ENCODE measurements around the gene CHRNA4.

CHRNA4 gene

DNA sequence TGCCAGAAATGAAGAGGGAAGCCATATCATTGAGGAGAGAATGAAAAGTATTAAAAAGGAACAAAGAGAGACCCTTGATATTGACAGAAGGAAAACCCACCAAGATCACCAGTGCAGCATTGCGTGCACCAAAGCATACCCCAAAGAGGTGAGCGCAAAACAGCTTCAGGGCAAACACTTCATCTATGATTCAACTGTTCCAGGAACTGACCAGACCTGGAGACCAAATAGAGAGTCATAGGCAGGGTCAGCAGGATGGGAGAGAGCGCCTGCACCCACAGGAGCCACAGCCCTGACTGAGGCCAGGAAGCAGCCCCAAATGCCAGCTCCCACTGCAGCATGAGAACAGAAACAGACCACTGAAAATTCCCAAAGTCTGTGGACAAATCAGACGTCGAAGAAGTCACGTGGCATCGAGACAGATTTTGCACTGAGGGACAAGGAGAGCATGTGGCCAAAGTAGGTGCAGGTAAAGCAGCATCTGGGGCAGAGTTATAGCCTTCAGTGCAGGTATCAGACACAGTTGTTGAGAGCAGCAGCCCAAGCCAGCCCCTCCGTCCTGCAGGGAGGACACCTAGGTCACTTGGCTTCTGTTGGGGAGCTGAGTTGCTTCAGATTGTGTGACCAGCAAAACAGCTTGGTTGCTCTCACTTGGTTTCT is 29.3 kb downstream of the CHRNA4 start:
- no peak for DNase-seq

DNA sequence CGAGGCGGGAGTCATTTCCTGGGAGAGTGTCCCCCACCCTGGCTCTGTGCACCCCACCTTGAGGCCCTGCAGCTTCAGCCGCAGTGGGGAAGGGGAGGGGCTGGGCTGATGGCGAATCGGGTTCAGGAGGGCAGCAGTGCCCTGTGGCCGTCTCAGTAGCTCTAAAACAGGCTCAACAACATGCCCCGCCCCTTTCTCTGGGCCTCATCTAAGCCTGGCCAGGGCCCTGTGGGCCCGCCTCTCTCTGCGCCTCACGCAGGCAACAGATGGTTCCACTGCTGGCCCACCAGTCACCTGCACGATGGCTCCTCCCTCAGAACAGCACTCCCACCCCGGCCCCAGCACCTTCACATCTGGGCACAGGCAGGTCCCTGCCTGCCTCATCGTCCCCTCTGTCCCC is 30.2 kb downstream of the CHRNA4 start:
- DNase-seq = no peak

DNA sequence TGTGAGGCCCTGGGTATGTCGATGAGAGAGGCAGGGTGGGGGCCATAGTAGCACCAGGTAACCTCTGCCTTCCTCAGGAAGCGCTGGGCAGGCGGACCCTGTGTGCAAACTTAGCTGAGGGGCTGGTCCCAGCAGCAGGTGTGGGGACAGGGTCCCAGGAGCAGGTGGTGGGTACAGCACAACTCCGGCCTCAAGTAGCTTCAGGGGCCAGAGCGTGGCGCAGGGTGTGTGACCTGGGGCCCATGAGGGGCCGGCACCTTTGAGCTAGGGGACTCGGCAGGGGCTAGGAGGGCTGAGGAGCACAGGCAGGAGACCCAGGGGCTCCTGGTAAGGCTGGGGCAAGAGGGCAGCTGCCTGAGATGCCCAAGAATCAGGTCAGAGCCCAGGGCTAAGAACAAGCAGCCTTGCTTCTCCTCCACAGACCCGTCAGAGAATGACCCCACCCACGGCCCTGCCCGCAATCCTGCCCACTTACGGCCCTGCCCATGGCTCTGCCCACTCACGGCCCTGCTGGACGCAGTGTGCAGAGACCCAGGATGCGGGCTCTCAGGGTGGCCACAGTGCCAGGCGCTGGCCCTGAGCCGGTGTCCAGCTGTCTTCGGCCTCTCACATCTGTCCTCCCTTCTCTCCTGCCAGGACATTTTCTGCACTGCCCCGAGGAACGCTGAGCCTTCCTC is 30.9 kb downstream of the CHRNA4 start:
- no peak for DNase-seq

DNA sequence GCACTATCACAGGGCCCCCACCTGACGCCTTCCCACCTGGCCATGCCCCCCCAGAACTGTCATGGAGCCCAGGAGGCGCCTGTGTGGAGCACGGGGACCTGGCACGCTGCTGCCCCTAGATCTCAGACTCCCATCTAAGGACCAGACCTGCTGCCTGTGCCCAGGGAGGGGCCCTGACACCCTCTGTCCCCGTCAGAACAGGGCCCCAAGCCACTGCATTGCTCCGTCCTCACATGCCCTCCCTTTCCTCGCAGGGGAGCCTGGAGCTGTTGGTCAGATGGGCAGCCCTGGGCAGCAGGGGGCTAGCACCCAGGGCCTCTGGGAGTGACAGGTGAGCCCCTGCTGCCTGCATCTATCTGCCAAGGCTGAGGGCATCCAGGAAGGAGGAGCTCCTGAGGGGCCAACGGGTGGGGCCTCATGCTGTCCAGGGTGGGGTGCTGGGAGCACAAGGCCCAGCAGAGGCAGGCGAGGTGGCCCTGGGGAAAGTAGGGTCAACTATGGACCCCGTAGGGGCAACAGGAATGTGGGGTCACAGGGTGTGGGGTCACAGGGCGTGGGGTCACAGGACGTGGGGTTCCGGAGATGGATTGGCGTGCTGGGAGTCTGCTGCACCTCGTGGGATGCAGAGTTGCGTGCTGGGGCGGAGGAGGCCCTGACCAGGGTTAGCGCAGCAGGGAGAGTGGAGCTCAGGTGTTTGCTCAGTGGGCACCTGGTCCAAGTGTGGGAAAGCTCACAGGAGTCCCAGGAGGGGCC is 31.6 kb downstream of the CHRNA4 start:
- no peak for DNase-seq

DNA sequence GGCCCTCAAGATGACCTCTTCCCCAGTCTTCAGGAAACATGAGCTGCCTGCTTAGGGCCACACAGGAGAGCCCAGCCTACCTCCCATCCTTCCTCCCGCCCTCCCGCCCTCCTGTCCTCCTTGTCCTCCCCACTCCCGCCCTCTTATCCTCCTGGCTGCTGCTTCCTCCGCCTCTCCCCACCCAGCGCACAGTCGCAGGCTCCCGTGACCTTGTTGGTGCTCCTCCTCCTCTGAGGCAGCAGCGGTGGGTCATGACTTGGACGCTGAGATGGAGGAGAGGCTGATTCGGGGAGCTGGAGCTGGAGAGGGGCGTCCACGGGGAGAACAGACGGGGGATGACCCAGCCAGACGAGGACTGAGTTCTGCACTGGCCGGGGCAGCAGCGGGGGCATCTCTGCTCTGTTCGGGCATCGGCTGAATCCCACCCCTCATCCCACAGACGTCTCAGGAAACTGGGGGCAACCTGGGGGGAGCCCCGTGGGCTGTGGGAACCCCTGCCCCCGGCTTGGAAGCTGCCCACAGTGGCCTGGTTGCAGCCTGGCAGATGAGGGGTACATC is 32.4 kb downstream of the CHRNA4 start:
- DNase-seq = no peak

DNA sequence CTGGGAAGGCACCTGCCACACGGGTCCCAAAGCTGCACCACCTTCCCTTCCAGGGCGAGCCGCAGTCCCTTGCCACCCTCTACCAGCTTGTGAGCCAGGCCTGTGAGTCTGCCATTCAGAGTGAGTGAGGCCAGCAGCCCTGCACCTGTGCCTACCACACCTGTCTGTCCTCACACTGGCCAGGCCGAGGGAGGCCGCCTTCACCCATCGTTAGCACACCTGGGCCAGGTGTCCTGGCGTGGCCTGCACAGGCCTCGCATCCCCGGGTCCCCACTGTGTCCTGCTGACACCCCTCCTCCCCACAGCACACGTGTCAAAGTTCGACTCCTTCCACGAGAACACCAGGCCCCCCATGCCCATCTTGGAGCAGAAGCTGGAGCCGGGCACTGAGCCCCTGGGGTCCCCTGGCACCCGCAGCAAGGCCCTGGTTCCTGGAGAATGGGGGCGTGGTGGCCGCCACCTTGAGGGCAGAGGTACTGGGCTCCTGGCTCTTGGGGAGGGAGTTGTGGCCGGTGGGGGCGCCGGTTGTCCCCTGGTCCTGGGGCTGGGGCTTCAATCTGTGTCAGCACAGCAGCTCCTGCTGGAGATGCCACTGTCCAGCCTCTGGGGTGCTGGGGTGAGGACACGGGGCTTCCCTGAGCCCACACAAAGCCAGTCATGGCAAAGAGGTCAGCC is 33.0 kb downstream of the CHRNA4 start:
- no peak for DNase-seq

DNA sequence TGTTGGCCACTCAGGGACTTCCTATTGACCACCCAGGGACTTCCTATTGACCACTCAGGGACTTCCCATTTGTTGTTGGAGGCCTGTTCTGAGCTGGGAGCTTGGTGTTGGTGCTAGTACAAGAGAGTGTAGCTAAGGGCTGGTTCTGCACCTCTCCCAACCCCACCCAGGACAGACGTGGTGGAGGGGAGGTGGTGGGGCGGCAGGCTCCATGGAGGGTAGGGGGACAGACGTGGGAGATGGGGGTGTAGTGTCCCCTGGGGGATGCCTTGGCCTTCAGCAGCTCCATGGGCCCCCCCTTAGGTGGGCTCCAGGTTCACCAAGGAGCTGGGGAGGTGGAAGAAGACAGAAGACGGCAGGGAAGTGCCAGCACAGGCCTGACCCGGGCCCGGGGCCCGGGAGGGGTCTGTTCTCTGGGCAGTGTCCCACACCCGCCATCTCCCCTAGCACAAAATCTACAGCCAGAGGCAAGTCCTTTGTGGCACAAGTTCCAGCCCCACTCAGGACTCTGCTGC is 33.9 kb downstream of the CHRNA4 start:
- DNase-seq = no peak

DNA sequence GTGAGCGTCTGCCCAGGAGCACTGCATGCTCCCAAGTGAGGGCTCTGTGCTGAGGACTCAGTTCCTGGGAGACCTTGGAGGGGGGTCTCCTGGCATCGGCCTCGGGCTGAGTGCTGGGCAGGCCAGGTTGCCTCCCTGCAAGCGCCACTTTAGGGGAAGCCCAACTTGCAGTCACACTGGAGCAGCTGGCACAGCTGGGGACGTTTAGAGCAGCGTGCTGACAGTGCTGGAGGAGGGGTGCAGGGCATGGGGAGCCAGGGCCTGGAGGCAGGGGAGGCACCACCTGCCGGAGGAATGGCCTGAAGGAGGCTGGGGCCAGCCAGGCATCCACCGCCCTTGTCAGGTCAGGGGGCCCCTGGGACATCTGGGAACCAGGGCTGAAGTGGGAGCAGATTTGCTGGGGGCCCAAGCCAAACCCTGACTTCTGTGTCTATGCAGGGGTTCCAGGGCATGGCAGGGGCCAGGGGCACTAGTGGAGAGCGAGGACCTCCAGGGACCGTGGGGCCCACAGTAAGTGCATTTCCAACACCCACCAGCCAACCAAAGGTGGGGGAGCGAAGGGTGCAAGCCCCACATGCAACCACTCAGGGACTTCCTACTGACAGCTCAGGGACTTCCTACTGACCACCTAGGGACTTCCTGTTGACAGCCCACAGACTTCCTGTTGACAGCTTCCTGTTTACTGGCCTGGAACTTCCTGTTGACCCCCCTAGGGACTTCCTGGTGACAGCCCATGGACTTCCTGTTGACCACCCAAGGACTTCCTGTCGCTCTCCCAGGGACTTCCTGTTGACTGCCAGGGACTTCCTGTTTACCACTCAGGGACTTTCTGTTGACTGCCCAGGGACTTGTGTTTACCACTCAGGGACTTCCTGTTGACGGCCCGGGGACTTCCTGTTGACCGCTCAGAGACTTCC is 34.6 kb downstream of the CHRNA4 start:
- no peak for DNase-seq

DNA sequence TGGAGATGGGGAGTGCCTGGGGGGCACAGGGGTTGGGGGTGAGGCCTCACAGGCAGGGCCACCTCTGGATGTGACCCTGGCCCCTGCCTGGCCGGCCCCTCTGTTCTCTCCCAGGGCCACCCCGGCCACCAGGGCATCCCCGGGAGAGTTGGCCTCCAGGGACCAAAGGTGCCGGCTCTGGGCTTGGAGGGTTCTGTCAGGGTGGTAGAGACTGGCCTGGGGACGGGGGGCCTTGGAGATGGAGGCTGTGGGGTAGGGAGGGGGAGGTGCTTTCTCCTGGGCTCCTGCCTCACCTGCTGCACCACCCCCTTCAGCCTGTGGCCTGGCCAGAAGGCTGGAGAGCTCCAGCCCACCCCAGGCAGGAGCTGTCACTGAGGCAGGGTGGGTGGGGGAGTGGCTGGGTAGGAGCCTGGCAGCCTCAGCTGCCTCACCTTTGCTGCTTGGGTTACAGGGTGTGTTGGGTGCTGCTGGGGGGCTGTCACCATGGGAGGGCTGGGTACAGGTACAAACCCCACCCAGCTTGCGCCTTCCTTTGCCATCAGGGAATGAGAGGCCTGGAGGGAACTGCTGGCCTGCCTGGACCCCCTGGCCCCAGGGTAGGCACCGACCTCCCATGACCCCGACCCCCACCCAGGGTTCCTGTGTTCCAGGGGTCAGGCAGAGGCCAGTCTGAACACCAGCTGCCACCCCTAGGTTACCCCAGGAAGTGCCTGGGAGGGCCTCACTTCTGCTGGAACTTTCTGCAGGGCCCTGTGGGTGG is 35.4 kb downstream of the CHRNA4 start:
- DNase-seq = no peak

DNA sequence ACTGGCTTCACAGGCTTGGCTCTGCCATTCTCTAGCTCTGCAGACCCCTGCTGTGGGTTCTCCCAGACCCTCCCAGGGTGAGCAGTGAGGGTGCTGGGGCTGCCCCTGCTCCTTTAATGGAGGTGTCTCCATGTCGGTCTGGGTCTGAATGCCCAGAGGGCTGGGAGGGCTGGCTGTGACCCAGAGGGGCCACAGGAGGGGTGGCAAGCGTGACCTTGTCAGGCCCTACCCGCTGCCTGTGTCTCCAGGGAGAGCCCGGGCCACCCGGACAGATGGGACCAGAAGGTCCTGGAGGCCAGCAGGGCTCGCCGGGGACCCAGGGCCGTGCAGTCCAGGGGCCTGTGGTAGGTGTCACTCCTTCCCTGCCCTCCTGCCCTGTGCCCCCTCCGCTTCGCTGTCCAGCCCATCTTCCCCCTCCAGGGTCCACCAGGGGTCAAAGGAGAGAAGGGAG is 36.1 kb downstream of the CHRNA4 start:
- DNase-seq = no peak

DNA sequence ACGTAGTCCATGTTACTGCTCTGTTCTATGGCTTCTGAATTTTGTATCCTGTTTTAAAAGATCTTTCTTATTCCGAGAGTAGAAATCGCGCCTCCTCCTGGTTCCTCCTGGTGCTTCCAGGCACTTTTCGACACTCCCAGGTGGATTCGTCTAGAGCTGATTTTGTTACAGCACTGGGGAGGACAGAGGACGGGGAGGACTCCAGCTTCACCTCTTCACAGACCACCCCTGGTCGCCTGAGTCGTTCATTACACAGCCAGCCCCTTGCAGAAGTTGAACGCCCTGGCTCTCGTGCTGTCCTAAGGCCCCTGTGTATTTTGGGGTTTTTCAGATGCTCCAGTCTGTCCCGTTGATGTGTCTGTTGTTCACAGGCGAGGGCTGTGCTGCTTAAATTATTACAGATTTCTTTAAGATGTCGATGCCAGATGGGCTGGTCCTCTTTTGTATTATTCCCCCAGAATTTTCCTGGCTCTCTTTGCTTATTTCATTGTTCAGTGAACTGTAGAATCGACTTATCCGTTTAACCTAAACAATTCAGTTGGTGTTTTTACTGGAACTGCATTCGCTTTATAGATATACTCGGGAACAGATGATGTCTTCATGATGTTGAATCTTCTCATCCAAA is 37.7 kb downstream of the CHRNA4 start:
- DNase-seq = no peak

DNA sequence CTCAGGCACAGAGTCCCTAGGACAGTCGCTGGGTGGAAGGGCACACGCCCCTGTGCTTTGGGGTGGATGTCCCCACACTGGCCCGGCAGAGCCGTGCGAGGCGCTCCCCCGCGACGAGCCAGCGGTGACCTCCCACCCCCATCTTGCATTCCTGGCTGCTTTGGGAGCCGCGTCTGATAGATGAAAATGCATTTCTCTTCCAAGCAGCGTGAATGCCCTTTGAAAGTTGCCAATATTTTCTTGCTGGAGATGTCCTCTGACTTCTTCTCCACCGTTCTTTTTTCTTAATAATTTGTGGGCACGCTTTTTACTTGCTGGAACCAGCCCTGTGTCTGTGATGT is 38.2 kb downstream of the CHRNA4 start:
- DNase-seq = no peak

DNA sequence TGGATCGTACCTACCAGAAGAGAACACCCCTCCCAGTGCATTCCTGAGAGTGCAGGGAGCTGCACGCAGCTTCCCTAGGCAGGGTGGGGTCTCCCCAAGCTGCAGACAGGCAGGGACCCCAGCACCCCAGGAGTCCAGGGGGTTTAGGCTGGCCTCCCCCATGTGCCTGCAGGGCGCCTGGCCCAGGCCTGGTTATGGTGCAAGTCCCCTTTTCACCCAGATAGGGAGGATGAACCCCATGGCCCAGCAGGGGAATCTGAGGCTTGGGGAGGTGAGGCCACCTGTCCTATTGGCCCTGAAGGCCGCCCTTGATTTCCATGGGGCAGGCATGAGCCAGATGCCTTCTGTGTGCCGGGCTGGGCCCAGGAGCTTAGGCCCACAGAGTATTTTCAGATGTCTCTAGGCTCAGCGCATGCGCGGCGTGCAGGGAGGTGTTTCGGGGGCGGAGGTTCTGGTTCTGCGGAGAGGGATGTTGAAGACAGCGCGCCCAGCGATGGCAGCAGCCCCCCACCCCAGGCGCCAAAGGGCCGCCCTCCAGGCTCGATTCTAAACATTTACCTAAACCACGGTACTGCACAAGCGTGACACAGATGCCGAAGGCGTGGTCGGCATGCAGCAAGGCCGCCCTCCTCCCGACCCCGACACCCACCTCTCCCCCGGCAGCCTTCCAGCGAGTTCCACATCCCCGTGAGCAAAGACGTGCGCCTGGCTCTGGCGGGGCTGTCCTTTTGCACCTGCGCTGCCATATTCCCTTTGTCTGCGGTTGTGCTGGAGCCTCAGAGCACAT is 38.8 kb downstream of the CHRNA4 start:
- DNase-seq = no peak

DNA sequence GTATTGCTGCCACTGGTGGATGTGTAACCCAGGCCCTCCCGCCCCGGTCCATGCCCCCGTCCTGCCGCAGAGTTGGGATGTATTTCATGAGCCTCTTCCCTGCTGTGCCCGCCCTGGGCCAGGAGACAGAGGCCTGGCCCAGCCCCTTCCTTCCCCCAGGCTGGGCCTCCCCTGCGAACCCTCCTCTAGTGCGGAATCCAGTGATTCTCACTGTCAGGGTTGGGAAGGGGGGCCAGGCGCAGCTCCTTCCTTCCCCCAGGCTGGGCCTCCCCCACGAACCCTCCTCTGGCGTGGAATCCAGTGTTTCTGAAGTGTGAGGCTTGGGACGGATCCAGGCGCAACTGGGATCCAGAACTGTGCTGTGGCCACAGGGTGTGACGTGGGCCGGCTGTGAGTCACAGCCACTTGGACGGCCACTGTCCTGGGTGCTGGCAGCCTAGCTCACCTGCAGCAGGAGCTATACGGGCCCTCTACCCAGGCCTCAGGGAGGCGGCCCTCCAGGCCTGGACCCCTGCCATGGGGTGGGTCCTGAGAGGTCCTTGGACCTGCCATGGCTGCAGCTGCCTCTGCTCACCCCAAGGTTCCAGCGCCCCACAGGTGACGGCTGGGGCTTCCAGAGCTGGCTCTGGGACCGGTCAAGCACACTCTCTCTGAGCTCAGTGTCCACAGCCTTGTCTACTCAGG is 39.9 kb downstream of the CHRNA4 start:
- no peak for DNase-seq

DNA sequence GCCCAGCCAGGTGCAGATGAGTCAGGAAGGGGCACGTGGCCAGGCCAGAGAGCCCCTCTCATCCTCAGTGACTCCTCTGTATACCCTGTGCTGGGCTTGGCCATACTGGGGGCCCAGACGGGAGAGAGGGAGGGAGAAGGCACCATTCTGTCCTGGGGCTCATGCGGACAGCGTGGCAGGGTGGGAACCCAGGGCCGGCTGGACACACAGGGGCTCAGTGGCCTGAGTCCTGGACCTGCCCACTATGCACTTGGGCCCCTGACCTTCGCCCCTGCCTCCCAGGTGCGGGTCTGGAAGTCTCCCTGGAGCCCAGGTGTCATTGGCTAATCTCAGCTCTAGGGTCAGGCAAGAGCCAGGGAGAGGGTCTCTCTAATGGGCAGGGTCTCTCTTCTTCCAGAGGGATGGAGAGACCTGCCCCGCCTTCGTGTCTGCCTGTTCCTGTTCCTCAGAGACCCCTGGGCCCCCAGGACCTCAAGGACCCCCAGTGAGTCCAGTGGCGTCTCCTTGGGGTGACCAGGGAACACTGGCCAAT is 40.5 kb downstream of the CHRNA4 start:
- DNase-seq = no peak

DNA sequence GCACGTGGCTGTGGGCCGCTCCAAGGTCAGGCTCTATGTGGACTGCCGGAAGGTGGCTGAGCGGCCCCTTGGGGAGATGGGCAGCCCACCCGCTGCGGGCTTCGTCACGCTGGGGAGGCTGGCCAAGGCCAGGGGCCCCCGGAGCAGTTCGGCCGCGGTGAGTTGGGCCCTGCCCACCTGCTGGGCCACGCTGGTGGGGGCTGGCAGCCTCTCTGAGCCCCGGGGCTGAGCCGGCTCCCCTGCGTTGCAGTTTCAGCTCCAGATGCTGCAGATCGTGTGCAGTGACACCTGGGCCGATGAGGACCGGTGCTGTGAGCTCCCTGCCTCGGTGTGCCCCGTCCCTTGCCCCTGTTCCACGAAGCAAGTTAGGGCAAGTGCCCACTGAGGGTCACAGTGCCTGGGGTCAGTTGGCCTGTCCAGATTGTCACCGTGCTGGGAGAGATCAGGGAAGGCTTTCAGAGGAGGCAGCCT is 41.1 kb downstream of the CHRNA4 start:
- DNase-seq = no peak

DNA sequence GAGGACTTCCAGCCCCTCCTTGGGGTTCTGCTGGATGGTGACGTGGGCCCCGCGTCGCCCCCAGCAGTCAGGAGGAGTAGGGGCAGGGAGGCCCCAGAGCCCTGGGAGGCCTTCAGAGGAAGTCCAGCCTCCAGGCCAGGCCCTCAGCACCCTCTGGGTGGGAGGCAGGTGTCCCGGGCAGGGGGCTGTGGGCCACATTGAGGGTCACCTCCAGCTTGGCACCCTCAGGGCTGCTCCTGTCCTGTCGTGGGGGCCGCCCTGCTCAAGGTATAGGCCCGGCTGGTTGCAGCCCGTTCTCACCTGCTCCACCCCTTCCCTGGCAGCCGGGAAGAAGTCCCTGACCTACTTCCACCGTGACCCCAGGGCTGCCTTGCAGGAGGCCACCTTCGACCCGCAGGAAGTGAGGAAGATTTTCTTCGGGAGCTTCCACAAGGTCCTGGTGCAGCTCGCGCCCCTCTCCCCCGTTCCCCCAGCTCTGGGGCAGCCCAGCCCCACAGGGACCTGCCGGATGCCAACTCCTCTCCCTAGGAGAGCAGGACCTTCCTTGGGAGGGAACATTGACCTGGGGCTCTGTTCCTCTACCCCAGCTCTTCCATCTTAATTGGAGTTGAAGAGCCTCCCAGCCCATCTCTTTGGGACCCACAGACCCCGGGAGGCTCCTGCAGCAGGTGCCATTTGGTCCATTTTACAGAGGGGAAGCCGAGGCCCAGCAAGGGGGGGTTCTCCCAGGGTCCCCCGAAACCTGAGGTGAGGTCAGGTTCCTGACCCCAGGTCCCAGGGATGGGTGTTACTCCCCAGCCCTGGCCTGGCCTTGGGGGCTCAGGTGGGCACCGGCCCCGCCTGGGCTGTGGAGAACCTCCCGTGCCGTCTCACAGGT is 41.7 kb downstream of the CHRNA4 start:
- no peak for DNase-seq
